GM21360 (cell line): Measurements from ENCODE around the gene TMEM196.
"Not testable (repeated sequence)": the region's sequence is repeated elsewhere in the genome, so short reads cannot be mapped to it uniquely, and the experiment has no call there.

Experiments used
- ATAC-seq: cut with Tn5 transposase; IDR thresholded peaks from one replicate; pipeline ENCODE4 v1.9.1; 2021; ENCODE audit warnings: mild to moderate bottlenecking, moderate library complexity; ENCODE audit not compliant: unreplicated experiment

Gene TMEM196

GRCh38 chr7:19708397-19709248 is 64.8 kb downstream of the TMEM196 start, which contains the start of gene POLR1F:
TSS of gene POLR1F (minus strand) at chr7:19709037. CDS start at chr7:19709016, 21 bp downstream.
- peak; percentile 98 for ATAC-seq

- no peak for ATAC-seq
Observed at GRCh38 chr7:19707240-19707639, 66.2 kb downstream of the TMEM196 start.

- ATAC-seq = no peak
Observed at GRCh38 chr7:19705663-19706062, 67.8 kb downstream of the TMEM196 start.

GRCh38 chr7:19701471-19701870 is 71.9 kb downstream of the TMEM196 start:
- no peak for ATAC-seq

- ATAC-seq = no peak
Observed at GRCh38 chr7:19700936-19701335, 72.5 kb downstream of the TMEM196 start.

GRCh38 chr7:19698331-19698730 is 75.1 kb downstream of the TMEM196 start:
- no peak for ATAC-seq

GRCh38 chr7:19696926-19697325 is 76.5 kb downstream of the TMEM196 start:
- no peak for ATAC-seq

- ATAC-seq = no peak
Observed at GRCh38 chr7:19692111-19692828, 81.1 kb downstream of the TMEM196 start.

- no peak for ATAC-seq
Observed at GRCh38 chr7:19690736-19691135, 82.7 kb downstream of the TMEM196 start.

- ATAC-seq = not testable (repeated sequence)
Observed at GRCh38 chr7:19689130-19689529, 84.3 kb downstream of the TMEM196 start.

GRCh38 chr7:19681596-19681995 is 91.8 kb downstream of the TMEM196 start:
- ATAC-seq = no peak

GRCh38 chr7:19677180-19677579 is 96.2 kb downstream of the TMEM196 start:
- peak; percentile 92 for ATAC-seq

- no peak for ATAC-seq
Observed at GRCh38 chr7:19675816-19676215, 97.6 kb downstream of the TMEM196 start.

- ATAC-seq = no peak
Observed at GRCh38 chr7:19674266-19674960, 99.0 kb downstream of the TMEM196 start.

GRCh38 chr7:19670806-19671205 is 102.6 kb downstream of the TMEM196 start:
- no peak for ATAC-seq
